Stimulated activated CD4-positive, alpha-beta T cell treated with anti-CD3 and anti-CD28 coated beads, Interleukin-12 subunit alpha, Interleukin-12 subunit beta, amount 100 ng/mL, for 48 hours (primary cell): ENCODE measurements around the gene ADAM12.
"Not testable (repeated sequence)": the region's sequence is repeated elsewhere in the genome, so short reads cannot be mapped to it uniquely, and the experiment has no call there.

Experiments
- DNase-seq, 3 donors: peaks; one replicate each; pipeline ENCODE4 v3.0.0-alpha.2; 2020; ENCODE audit warnings: low read depth in 2 of 3, low spot score in 1 of 3

ADAM12 gene

GRCh38 chr10:125994601-125995000, 393.7 kb downstream of the ADAM12 start:
- DNase-seq, result no peak

GRCh38 chr10:125992254-125992653, 396.0 kb downstream of the ADAM12 start:
- DNase-seq, result no peak

GRCh38 chr10:125991392-125991791, 396.9 kb downstream of the ADAM12 start:
- DNase-seq, result no peak

- no peak for DNase-seq
These were observed 397.3 kb downstream of the ADAM12 start for GRCh38 chr10:125990974-125991373.

GRCh38 chr10:125989791-125990190, 398.5 kb downstream of the ADAM12 start:
- DNase-seq, result no peak

GRCh38 chr10:125985557-125986240, 402.6 kb downstream of the ADAM12 start:
- no peak for DNase-seq

- DNase-seq, result no peak
These were observed 403.3 kb downstream of the ADAM12 start for GRCh38 chr10:125984865-125985495.

- DNase-seq, result no peak
These were observed 403.9 kb downstream of the ADAM12 start for GRCh38 chr10:125984346-125984745.

- no peak for DNase-seq
These were observed 404.6 kb downstream of the ADAM12 start for GRCh38 chr10:125983656-125984055.

- DNase-seq, result no peak
These were observed 405.1 kb downstream of the ADAM12 start for GRCh38 chr10:125983161-125983560.

GRCh38 chr10:125982260-125982948, 405.9 kb downstream of the ADAM12 start:
- peak in 1 of 3 donors; percentile 13 for DNase-seq

- DNase-seq, result no peak
These were observed 407.7 kb downstream of the ADAM12 start for GRCh38 chr10:125980521-125981035.

GRCh38 chr10:125979976-125980375, 408.3 kb downstream of the ADAM12 start:
- no peak for DNase-seq

- DNase-seq, result no peak
These were observed 411.2 kb downstream of the ADAM12 start for GRCh38 chr10:125976960-125977605.

GRCh38 chr10:125970077-125970630, 418.1 kb downstream of the ADAM12 start:
- not testable (repeated sequence) for DNase-seq

- DNase-seq, result no peak
These were observed 420.7 kb downstream of the ADAM12 start for GRCh38 chr10:125967533-125967932.

GRCh38 chr10:125964558-125964957, 423.7 kb downstream of the ADAM12 start:
- no peak for DNase-seq
